BJ (cell line): ENCODE measurements around the gene WNT7A. TPM values are rescaled to one million over a fixed set of nuclear protein-coding genes. Genes with fewer than 3 reads are reported as not detected.

Experiments used
- CTCF ChIA-PET: fragments of 350-600 bp; formaldehyde crosslinking; extraction: SDS; loops from one replicate; lab custom pipeline; 2021; ENCODE audit warnings: antibody characterized with exemption, inconsistent platforms; lab: Yijun Ruan, JAX
- POLR2A ChIA-PET: fragments of 300-600 bp; sonication (Branson Sonifier 250); formaldehyde crosslinking; extraction: SDS; loops from one replicate; lab custom pipeline; 2021; ENCODE audit warnings: antibody characterized with exemption; lab: Charles Lee
- DNase-seq: peaks from one replicate; pipeline ENCODE4 v3.0.0-alpha.2; 2011; ENCODE audit warnings: low read depth
- H3K27me3 ChIP-seq: 2 replicates; pipeline ENCODE4 v1.6.0; 2011; ENCODE audit warnings: low read length; ENCODE audit not compliant: control insufficient read depth, insufficient read depth
- H3K36me3 ChIP-seq: 2 replicates; pipeline ENCODE4 v1.5.1; 2011; ENCODE audit warnings: low read length; ENCODE audit not compliant: control insufficient read depth, insufficient read depth
- H3K4me3 ChIP-seq: 2 replicates; pipeline ENCODE4 v1.5.1; 2011; ENCODE audit warnings: low read depth, mild to moderate bottlenecking, control low read depth, low read length
- polyA plus RNA-seq: library from polyadenylated mRNA; depleted of rRNA; stranded (reverse); fragments of >200 nt; gene quantifications from 2 replicates; pipeline ENCODE4 v1.2.3, GENCODE V29; 2011
- TF ChIP-seq, protein P1 (sequence below): IDR thresholded peaks from 2 replicates; pipeline ENCODE4 v1.5.1; 2011; ENCODE audit warnings: low read depth, mild to moderate bottlenecking, control low read depth, inconsistent platforms, low read length, moderate library complexity; ENCODE audit not compliant: insufficient read depth

WNT7A gene
- polyA plus RNA-seq, 1 experiment, result not detected

DNA sequence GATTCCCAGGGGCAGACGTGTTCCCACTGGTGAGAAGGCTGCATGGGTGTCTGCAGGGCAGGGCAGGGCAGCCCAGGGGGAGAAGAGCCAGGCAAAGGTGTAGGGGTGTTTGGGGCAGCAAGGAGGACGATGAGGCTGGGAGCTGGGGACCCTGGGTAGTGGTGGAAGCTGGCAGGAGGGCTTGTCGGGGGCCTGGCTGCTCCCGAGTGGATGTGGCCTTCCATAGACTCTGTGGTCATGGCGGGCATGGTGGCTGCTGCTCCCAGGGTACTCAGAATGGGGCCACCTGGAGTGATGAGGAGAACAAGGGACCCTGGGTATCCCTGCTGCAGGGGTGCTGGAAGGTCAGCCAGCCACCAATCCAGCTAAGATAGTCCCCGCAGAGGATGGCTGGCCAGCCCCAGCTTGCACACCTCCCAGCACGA is 107.5 kb downstream of the WNT7A start:
- TF ChIP-seq, protein P1, sequence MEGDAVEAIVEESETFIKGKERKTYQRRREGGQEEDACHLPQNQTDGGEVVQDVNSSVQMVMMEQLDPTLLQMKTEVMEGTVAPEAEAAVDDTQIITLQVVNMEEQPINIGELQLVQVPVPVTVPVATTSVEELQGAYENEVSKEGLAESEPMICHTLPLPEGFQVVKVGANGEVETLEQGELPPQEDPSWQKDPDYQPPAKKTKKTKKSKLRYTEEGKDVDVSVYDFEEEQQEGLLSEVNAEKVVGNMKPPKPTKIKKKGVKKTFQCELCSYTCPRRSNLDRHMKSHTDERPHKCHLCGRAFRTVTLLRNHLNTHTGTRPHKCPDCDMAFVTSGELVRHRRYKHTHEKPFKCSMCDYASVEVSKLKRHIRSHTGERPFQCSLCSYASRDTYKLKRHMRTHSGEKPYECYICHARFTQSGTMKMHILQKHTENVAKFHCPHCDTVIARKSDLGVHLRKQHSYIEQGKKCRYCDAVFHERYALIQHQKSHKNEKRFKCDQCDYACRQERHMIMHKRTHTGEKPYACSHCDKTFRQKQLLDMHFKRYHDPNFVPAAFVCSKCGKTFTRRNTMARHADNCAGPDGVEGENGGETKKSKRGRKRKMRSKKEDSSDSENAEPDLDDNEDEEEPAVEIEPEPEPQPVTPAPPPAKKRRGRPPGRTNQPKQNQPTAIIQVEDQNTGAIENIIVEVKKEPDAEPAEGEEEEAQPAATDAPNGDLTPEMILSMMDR, result no peak
- CTCF ChIA-PET, result no interaction called here
- Histone ChIP-seq H3K36me3 (no peaks in the 10 kb centered on the region), H3K4me3 (no peak overlapping the region), H3K27me3 (no peaks in the 10 kb centered on the region)
- POLR2A ChIA-PET, result no interaction called here
- no peak for DNase-seq

DNA sequence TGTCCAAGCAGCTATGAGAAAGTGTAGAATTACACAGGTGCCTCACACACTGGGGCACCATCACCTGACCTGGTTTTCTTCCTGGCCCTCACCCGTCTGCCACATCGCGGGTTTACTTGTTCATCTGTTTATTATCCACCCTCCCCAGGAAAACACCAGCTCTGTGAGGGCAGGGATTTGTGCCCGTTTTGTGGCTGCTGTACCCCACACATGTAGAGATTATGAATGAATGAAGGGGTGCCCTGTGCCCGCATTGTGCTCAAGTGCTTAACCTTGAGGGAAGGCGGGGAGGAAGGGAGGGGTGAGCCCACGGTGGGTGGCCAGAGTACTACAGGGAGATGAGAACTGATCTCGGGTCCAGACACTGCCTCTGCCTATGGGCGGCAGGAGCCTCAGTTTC is 108.4 kb downstream of the WNT7A start:
- no peak for DNase-seq
- ChIA-PET POLR2A (no interaction called here), CTCF (no interaction called here)
- TF ChIP-seq, protein P1, result no peak
- Histone ChIP-seq H3K36me3 (no peaks in the 10 kb centered on the region), H3K27me3 (no peaks in the 10 kb centered on the region), H3K4me3 (no peak overlapping the region)

DNA sequence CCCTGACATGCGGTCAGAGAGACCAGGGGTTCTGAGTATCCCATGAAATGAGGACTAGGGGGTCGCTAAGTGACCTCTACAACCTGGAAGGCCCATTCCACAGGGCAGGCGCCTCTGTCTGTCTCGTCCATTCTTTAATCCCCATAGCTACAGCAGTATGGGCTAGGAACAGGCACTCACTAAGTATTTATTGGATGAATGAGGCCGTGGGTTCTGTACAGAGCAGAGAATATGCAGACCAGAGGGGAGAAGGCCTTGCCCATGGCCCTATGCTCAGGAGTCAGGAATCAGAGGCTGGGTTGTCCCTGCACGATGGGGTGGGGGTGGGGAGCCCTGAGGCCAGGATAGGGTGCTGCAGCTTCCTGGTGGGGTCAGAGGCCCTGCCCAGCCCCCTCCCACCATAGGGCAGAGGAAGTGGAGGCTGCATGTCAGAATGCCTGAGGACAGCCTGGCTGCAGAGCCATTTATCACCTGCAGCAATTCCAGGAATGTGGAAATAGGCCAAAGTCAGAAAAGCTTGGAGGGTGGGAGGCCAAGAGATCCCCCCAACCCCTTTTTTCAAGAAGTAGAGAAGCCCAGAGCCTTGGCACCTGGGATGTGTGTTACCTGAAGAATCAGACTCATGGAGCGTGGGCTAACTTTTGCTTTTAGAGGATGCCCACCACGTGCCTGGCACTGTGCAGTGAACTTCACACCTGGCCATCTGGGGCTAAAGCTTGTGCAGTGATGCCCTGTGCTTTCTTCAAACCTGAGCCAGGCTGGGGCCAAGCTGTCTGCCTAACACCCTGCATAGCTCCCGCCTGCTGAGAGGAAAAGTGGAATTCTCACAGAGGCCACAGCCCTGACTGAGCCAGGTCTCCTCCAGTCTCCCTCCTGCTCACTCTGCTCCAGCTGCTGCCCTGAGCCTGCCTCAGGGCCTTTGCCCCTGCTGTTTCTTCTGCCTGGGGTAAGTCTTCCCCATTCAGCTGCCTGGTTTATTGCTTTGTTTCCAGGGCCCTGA is 109.4 kb downstream of the WNT7A start:
- Histone ChIP-seq H3K4me3 (no peak overlapping the region), H3K27me3 (no peaks in the 10 kb centered on the region), H3K36me3 (no peaks in the 10 kb centered on the region)
- ChIA-PET CTCF (no interaction called here), POLR2A (no interaction called here)
- TF ChIP-seq, protein P1, result no peak
- DNase-seq, result no peak

DNA sequence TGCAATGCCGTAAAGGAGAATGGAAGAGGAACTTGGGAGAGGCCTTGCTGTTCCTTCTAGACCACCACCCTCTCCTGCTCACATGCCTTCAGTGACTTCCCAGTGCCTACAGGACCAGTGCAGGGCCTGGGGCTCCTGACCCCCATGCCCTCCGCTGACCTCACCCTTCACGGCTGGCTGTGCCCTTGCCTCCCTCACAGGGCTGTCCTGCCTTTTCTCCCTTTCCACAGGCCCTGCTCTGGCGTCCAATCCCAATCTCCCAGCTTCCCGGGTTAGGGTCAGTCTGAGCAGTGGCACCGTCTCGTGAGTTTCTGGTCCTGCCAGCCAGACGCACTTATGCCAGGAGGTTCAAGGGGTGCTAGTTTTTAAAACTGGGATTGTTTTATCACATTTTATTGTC is 110.4 kb downstream of the WNT7A start:
- ChIA-PET CTCF (no interaction called here), POLR2A (no interaction called here)
- H3K27me3 ChIP-seq, result no peaks in the 10 kb centered on the region
- H3K4me3 ChIP-seq, result no peak overlapping the region
- no peak for DNase-seq
- TF ChIP-seq, protein P1, result no peak
- H3K36me3 ChIP-seq, result no peaks in the 10 kb centered on the region

DNA sequence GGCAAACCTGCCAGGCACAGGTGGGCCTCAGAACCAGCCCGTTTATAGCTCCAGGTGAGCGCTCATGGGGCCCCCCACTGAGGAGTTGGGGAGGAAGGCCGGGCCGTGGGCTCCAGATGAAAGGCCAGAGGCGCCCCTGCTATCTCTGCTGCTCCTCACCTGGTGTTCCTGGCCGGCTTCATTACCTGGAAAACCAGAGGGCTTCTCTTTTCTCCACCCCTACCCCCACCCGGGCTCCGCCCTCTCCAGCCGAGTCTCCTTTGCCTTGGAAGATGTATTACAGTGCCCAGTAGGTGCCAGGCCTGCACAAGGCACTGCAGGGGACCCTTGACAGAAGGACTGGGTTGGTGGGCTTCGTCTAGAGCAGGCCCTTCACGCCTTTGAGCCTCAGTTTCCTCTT is 111.4 kb downstream of the WNT7A start:
- TF ChIP-seq, protein P1, result no peak
- no peaks in the 10 kb centered on the region for H3K27me3 ChIP-seq
- ChIA-PET CTCF (no interaction called here), POLR2A (no interaction called here)
- no peaks in the 10 kb centered on the region for H3K36me3 ChIP-seq
- no peak overlapping the region for H3K4me3 ChIP-seq
- DNase-seq, result no peak
